Measurements from ENCODE around the gene HHAT. TPM values are rescaled to one million over a fixed set of nuclear protein-coding genes. Genes with fewer than 3 reads are reported as not detected.

Gene HHAT
- total and polyA plus RNA-seq, 9 of the 15 experiments (the other 6 are each of a cell fraction or from before 2014, with no cell fraction given): 0.07 to 0.16 (median 0.13) TPM; not detected in 1

DNA sequence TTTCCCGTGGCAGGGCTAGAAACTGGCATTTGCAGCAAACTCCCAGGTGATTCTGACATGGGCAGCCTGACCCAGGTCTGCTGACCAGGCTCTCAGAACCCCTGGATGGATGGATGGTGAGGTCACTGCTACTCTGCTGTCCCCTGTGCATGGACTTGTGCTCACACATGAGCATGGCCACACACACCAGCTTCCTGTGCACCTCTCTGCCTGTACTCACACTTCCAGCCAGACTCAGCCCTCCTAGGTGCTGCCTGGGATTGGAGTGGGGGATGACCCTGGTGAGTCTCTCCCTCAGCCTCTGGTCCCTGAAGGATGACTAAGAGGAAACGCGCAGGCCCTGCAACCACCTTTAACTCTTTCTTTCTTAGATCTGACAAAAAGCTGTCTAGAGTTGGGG, 361.1 kb downstream of the HHAT start:
- Histone ChIP-seq H3K4me1 (replicated peaks in 1 of 2; ENCODE audit: control insufficient read depth in 2 of 2, insufficient read depth in 2 of 2, low read length in 2 of 2) (no peaks in the 10 kb centered on the region), H3K27ac (ENCODE audit: extremely low read depth, low read depth, low read length) (no peak overlapping the region), H3K4me3 (no peak overlapping the region), H4K20me1 (replicated peaks; ENCODE audit: control insufficient read depth, insufficient read depth, low read length) (peaks cover 6% of the 10 kb centered on the region; the same call in 1 of the 2 replicates), H3K9ac (ENCODE audit: insufficient read depth in 1 of 2, low read depth in 2 of 2, low read length in 2 of 2) (0 out of 4 replicates have a peak overlapping the region, but pooled peaks of 1 of the 2 experiments have one; percentile 54), H2AFZ (ENCODE audit: low read depth, low read length) (no peak overlapping the region), H3K9me1 (ENCODE audit: control insufficient read depth, insufficient read depth, low read length) (no peaks in the 10 kb centered on the region), H3K4me2 (ENCODE audit: insufficient read depth, low read length) (no peak overlapping the region), H3K36me3 (ENCODE audit: control insufficient read depth, insufficient read depth, low read length) (no peaks in the 10 kb centered on the region), H3K9me3 (replicated peaks; ENCODE audit: control insufficient read depth, insufficient read depth, low read depth, low read length) (no peaks in the 10 kb centered on the region), H3K27me3 (ENCODE audit: control insufficient read depth in 2 of 2, insufficient read depth in 2 of 2, low read length in 2 of 2) (no peaks in the 10 kb centered on the region), H3K79me2 (ENCODE audit: control insufficient read depth, insufficient read depth, low read length) (no peaks in the 10 kb centered on the region)
- FAIRE-seq: no peak
- no peak for DNase-seq (ENCODE audit: extremely low read depth in 1 of 4, low spot score in 3 of 4)
- TF ChIP-seq ZNF384 (IDR thresholded peaks at IDR 0.05; ENCODE audit: low read depth, low read length) (no peak), ZNF77 (CRISPR knock-in tag; IDR thresholded peaks at IDR 0.05) (no peak), TEAD1 (CRISPR knock-in tag; IDR thresholded peaks at IDR 0.05) (no peak), NFIX (CRISPR knock-in tag; IDR thresholded peaks at IDR 0.05; ENCODE audit: low read depth) (no peak), CCNT2 (IDR thresholded peaks at IDR 0.05; ENCODE audit: borderline replicate concordance, extremely low read depth, insufficient read length, low read depth, low read length) (no peak)
- TF ChIP-seq, protein P1, sequence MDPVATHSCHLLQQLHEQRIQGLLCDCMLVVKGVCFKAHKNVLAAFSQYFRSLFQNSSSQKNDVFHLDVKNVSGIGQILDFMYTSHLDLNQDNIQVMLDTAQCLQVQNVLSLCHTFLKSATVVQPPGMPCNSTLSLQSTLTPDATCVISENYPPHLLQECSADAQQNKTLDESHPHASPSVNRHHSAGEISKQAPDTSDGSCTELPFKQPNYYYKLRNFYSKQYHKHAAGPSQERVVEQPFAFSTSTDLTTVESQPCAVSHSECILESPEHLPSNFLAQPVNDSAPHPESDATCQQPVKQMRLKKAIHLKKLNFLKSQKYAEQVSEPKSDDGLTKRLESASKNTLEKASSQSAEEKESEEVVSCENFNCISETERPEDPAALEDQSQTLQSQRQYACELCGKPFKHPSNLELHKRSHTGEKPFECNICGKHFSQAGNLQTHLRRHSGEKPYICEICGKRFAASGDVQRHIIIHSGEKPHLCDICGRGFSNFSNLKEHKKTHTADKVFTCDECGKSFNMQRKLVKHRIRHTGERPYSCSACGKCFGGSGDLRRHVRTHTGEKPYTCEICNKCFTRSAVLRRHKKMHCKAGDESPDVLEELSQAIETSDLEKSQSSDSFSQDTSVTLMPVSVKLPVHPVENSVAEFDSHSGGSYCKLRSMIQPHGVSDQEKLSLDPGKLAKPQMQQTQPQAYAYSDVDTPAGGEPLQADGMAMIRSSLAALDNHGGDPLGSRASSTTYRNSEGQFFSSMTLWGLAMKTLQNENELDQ (CRISPR knock-in tag; IDR thresholded peaks at IDR 0.05; ENCODE audit: borderline replicate concordance): no peak
- 0% methylated on average over 3 of the region's 3 CpGs for WGBS (ENCODE audit: insufficient coverage, low coverage, missing lambda C conversion rate)
- ATAC-seq: no peak
- in situ Hi-C loops (cut with MboI): no loop called here
- BruUV-seq (replicated peaks): no TSS peak
- POLR2A ChIA-PET: no interaction called here
- intact Hi-C loops (cut with micrococcal nuclease): no loop called here
- CTCF ChIA-PET (ENCODE audit: low intra/inter-chr PET ratio): no interaction called here
